Measurements from ENCODE around the gene OCLN. TPM values are rescaled to one million over a fixed set of nuclear protein-coding genes. Genes with fewer than 3 reads are reported as not detected.
A peak's percentile ranks its signal among the peaks of the same experiment; 100 is the strongest.
"Not testable (repeated sequence)": the region's sequence is repeated elsewhere in the genome, so short reads cannot be mapped to it uniquely, and the experiment has no call there.

OCLN gene
- total RNA-seq, 1 experiment from 2014 or later: 9.0 TPM

GRCh38 chr5:69477170-69477569 lies 15.4 kb upstream of the OCLN start:
- DNase-seq (ENCODE audit: unreplicated experiment): no peak
- Mint-ChIP-seq H3K27ac (ENCODE audit: low read depth, unreplicated experiment) (no peak overlapping the region), H3K4me1 (ENCODE audit: insufficient read depth, unreplicated experiment) (no peaks in the 10 kb centered on the region), H3K36me3 (ENCODE audit: insufficient read depth, unreplicated experiment) (no peaks in the 10 kb centered on the region), H3K27me3 (ENCODE audit: insufficient read depth, unreplicated experiment) (no peaks in the 10 kb centered on the region), H3K4me3 (ENCODE audit: unreplicated experiment) (no peak overlapping the region), H3K9me3 (ENCODE audit: unreplicated experiment) (no peaks in the 10 kb centered on the region)
- no TSS peak for BruUV-seq (replicated peaks)
- ChIA-PET CTCF (interaction anchor here (1.0 kb wide), 1 partner anchor 57 kb away, joined by 3 read pairs; no protein-coding TSS in a partner anchor), POLR2A (no interaction called here)
- no peak for TF ChIP-seq CTCF (IDR thresholded peaks at IDR 0.05; ENCODE audit: unreplicated experiment)
- intact Hi-C loops (cut with micrococcal nuclease): no loop called here

GRCh38 chr5:69478296-69478695 lies 14.3 kb upstream of the OCLN start:
- POLR2A ChIA-PET; H3K4me3 Mint-ChIP-seq (ENCODE audit: unreplicated experiment); H3K4me1 Mint-ChIP-seq (ENCODE audit: insufficient read depth, unreplicated experiment); DNase-seq (ENCODE audit: unreplicated experiment); H3K27ac Mint-ChIP-seq (ENCODE audit: low read depth, unreplicated experiment); H3K36me3 Mint-ChIP-seq (ENCODE audit: insufficient read depth, unreplicated experiment); H3K9me3 Mint-ChIP-seq (ENCODE audit: unreplicated experiment); H3K27me3 Mint-ChIP-seq (ENCODE audit: insufficient read depth, unreplicated experiment); BruUV-seq (replicated peaks); intact Hi-C loops (cut with micrococcal nuclease): not testable (repeated sequence)
- CTCF ChIA-PET: interaction anchor here (0.6 kb wide), 1 partner anchor 126 kb away, joined by 3 read pairs; no protein-coding TSS in a partner anchor

- Mint-ChIP-seq H3K36me3 (ENCODE audit: insufficient read depth, unreplicated experiment) (no peaks in the 10 kb centered on the region), H3K9me3 (ENCODE audit: unreplicated experiment) (no peaks in the 10 kb centered on the region), H3K4me3 (ENCODE audit: unreplicated experiment) (no peak overlapping the region), H3K4me1 (ENCODE audit: insufficient read depth, unreplicated experiment) (no peaks in the 10 kb centered on the region), H3K27ac (ENCODE audit: low read depth, unreplicated experiment) (no peak overlapping the region), H3K27me3 (ENCODE audit: insufficient read depth, unreplicated experiment) (no peaks in the 10 kb centered on the region)
- BruUV-seq (replicated peaks): no TSS peak
- DNase-seq (ENCODE audit: unreplicated experiment): peak; percentile 41
- intact Hi-C loops (cut with micrococcal nuclease): no loop called here
- POLR2A ChIA-PET: interaction anchor here (0.8 kb wide), 1 partner anchor 32 kb away, joined by 3 read pairs; no protein-coding TSS in a partner anchor
- no peak for TF ChIP-seq CTCF (IDR thresholded peaks at IDR 0.05; ENCODE audit: unreplicated experiment)
- CTCF ChIA-PET: no interaction called here
Observed at GRCh38 chr5:69484891-69485290, 7.7 kb upstream of the OCLN start.

DNA sequence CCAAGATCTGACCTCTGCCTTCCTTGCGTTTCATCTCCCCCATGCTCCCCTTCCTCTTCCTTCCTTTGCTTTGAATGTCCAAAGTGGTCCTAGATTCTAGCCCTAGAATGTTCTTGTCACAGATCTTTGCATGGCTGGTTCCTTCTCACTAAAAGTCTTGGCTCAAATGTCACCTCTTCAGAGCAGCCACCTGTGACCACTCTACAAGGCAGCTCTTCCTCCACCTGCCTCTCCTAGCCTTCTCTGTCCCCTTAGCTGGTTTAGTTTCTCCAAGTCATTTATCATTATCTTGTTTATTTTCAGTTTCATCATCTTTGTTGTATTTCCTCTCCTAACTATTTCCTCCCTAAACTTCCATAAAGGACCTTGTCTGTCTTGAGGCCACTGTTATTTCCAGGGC lies 7.1 kb upstream of the OCLN start:
- TF ChIP-seq CTCF (IDR thresholded peaks at IDR 0.05; ENCODE audit: unreplicated experiment): no peak
- no peak for DNase-seq (ENCODE audit: unreplicated experiment)
- Mint-ChIP-seq H3K36me3 (ENCODE audit: insufficient read depth, unreplicated experiment) (no peaks in the 10 kb centered on the region), H3K4me1 (ENCODE audit: insufficient read depth, unreplicated experiment) (no peaks in the 10 kb centered on the region), H3K4me3 (ENCODE audit: unreplicated experiment) (no peak overlapping the region), H3K27ac (ENCODE audit: low read depth, unreplicated experiment) (no peak overlapping the region), H3K9me3 (ENCODE audit: unreplicated experiment) (no peaks in the 10 kb centered on the region), H3K27me3 (ENCODE audit: insufficient read depth, unreplicated experiment) (peaks cover 4% of the 10 kb centered on the region)
- ChIA-PET CTCF (no interaction called here), POLR2A (interaction anchor here (0.8 kb wide), 1 partner anchor 31 kb away, joined by 3 read pairs; no protein-coding TSS in a partner anchor)
- intact Hi-C loops (cut with micrococcal nuclease): no loop called here
- no TSS peak for BruUV-seq (replicated peaks)

- ChIA-PET CTCF (interaction anchor here (0.6 kb wide), 1 partner anchor 71 kb away, joined by 3 read pairs; no protein-coding TSS in a partner anchor), POLR2A (interaction anchor here (0.7 kb wide), 1 partner anchor 94 kb away, joined by 3 read pairs; no protein-coding TSS in a partner anchor)
- TF ChIP-seq CTCF (IDR thresholded peaks at IDR 0.05; ENCODE audit: unreplicated experiment): no peak
- Mint-ChIP-seq H3K27me3 (ENCODE audit: insufficient read depth, unreplicated experiment) (peaks cover 17% of the 10 kb centered on the region), H3K27ac (ENCODE audit: low read depth, unreplicated experiment) (no peak overlapping the region), H3K36me3 (ENCODE audit: insufficient read depth, unreplicated experiment) (no peaks in the 10 kb centered on the region), H3K9me3 (ENCODE audit: unreplicated experiment) (no peaks in the 10 kb centered on the region), H3K4me3 (ENCODE audit: unreplicated experiment) (no peak overlapping the region), H3K4me1 (ENCODE audit: insufficient read depth, unreplicated experiment) (no peaks in the 10 kb centered on the region)
- intact Hi-C loops (cut with micrococcal nuclease): no loop called here
- DNase-seq (ENCODE audit: unreplicated experiment): no peak
- no TSS peak for BruUV-seq (replicated peaks)
Observed at GRCh38 chr5:69489246-69489645, 3.3 kb upstream of the OCLN start.

Data from MCF 10A (cell line).